Measurements from ENCODE around the gene LRRC28.

Gene LRRC28

DNA sequence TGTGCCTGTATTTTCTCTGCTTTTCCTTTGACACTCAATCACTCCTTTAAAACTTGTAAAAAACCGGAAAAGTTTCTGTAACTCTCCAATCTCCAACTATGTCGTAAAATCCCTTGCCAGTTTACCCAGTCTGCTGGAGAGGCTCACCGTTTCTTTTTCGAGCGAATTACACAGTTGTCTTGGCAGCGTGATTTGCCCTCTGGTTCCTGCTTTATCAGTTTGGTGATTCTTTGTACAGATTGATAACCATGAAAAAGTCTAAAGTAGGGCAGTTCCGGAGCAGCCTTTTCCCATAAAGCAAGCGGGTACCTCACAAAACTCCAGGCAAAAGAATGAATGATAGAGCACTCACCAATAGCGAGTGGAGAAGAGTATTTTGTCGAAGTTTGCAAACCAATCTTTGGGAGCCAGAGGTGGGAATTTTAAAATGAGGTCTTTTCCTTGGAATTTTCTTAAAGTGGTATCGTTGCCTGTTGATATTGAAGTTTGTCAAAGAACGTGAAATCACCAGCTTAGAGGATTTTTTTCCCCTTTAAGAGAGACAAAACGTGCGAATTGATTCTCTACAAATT is 1.9 kb upstream of the LRRC28 start, which contains the start of gene TTC23:
TSS of gene TTC23 (minus strand) at position 312 of the 572 bp plus-strand sequence. CDS start 20,869 bp downstream, outside the sequence.
- peak; percentile 92 for DNase-seq (ENCODE audit: low read depth)

DNA sequence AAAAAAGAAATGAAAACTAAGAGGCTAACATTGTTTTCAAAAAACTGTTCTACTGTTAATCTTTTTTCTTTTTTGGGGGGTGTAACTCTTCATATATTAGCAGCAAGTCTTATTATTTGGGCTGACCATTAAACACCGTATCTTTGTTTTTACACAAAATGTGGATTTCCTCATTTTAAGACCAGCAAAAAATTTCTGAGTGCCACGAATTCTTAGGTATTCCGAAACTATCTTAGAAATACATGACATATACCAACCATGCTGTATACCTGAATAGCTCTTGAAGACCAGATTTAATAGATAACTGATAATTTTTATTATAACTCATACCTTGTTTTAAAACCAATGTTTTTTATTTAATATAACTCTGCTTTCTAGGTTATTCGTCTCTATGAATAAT is 1.3 kb upstream of the LRRC28 start:
- DNase-seq (ENCODE audit: low read depth), result no peak

DNA sequence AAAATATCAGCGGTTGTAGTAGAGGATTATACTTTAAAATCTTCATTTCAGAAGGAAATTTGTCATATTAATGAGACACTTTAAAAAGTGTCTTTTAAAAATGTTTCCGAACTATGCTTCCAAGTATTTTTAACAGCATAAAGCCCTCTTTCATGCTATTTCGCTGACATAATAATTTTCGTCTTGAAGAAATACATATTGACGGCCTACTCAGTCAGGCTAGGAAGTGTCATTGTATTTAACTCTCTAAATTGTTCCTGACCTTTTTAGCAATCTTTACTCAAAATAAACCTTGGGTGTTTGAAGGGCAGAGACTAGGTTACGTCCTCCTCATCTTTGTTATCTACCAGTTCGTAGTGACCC is 806 bp upstream of the LRRC28 start:
- no peak for DNase-seq (ENCODE audit: low read depth)

DNA sequence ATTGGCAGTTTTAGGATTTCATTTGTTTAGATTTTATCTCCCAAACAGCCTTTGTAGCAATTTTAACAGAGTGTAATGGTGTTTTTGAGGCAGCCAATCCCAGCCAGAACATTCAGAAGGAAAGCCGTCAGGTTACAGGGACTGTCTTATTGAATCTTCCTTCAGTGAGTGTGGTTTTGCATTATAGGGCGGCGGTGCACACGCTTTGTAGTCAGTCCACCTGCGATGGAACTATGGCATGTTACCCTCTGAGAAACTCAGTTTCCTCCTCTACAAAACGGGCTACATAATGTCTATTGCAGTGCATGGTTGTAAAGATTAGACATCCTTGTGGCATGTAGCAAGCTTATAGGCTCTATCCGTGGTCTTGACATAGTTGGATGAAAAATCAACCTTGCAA is 1.0 kb downstream of the LRRC28 start:
- DNase-seq (ENCODE audit: low read depth), result no peak

DNA sequence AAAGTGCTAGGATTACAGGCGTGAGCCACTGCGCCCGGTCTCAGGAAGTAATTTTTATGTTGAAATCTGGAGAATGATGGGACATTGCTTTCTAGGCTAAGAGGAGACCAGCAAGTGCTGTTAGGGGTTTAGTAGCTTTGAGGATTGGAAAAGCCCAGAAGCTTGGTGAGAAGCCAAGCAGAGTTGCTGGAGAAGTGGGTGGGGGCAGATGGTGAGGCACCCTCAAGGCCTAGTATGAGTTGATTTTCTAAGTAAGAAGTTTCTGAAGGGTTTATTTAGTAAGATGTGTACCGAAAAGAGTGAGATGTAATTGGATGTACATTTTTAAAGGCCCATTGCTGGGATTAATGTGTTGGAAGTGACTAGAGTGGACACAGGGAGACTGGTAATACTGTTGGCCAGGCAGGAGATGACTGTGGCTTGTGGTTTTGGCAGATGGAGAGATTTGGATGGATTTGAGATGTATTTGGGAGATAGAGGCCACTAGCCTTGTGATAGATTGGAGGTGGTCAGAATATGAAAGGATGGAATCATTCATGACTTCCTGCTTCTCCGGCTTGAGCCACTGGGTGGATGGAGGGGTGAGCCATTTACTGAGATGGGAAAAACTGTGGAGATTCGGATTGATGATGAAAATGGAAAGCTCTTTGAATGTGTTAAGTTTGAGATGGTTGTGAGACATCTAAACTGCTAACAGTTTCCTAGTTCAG is 2.3 kb downstream of the LRRC28 start:
- DNase-seq (ENCODE audit: low read depth), result peak; percentile 82

DNA sequence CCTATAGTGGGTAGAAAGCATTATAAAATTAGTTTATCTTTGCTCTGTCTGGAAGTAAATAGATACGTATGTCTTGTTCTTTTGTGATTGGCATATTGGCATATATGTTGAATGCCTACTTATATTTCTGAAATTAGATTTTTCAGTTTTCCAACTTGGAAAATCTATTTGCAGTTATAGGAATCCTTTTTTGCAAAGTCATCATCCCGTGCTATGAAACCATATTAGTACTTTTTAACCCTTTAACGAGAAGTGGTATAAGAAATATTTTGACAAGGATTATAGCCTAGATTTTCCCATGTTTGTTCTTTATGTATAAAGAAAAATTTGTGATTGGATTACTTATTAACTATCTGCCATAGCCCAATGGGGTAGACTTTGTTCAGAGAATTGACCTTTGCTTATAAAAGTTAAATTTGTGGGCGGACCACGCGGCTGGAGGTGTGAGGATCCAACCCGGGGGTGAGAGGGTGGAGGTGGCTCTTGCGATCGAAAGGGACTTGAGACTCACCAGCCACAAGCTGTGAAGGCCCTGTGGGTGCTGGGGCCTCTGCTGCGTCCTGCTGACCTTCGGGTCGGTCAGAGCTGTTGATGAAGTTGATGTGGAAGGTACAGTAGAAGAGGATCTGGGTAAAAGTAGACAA is 5.9 kb downstream of the LRRC28 start:
- DNase-seq (ENCODE audit: low read depth), result no peak

DNA sequence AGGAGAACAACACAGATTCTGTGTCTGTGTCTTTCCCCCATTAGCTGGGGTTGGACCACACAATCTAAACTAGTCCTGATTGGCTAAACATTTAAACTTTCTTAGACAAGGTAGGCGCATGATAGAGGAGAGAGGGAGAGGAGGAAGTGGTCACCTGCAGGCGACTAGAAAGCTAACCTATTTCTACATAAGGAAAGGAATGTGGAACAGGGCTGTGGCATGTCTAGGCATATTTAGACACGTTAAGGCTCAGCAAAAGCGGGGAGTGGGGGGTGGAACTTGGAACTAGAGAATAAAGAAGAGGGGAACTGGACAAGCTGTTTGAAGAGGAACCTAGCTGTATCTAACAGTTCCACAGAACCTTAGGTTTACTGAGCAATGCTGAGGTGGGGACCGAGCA is 12.8 kb downstream of the LRRC28 start:
- no peak for DNase-seq (ENCODE audit: low read depth)

DNA sequence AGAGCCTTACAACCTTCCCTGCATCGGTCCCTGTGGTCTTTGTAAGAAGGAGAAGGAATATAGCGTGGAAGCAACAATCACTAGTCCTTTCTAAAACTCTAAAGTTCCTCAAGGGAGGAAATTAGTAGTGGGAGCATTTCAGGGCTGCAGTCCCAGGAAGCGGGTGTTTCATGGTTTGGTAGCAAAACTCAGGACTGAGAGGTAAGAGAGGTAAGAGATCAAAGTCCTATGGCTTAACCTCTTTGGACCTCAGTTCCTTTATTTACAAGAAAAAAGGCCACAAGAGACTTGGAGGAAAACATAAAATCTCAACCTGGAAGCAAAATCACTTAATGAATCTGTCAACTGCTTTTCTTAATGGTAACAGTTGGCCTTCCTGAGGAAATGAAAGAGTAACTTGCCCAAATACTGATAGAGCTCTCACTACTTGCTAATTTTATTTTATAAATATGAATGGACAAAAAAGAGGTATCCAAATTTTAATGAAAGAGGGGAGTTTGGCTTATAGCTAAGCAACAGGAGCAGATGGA is 14.3 kb downstream of the LRRC28 start:
- no peak for DNase-seq (ENCODE audit: low read depth)

DNA sequence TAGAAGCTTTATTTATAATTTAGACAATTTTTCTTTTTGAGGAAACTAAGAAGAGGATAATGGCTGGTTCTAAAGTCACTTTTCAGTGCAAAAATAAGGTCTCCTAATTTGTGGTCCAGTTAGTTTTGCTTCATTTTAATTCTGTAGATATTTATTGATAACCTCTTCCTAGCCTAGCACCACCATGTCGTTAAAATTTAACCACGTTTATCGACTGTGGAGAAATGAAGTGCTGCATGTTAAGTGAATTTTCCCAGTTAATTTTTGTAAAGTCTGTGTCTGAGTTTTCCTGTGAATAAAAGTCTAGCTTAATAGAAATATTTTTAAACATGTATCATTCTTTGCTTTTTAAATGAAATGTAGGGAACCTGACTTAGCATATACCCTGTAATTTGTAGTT is 16.7 kb downstream of the LRRC28 start:
- DNase-seq (ENCODE audit: low read depth), result no peak

DNA sequence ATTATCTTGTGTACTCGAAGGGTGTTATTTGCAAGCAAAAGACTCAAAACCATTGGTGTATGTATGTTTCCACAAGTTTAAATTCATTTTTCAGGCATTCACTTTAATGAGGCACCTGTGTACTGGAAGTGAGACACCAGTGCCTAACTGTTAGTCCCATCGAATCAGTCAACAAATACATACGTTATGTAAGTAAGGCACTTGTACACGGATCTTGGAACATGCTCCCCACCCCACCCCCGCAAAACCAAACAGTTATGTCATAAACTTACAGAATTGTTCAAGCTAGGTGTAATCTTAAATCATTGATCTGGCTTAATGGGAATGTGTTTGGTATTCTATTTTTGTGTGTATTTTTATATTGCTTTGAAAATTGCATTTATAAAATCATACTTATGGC is 17.1 kb downstream of the LRRC28 start:
- no peak for DNase-seq (ENCODE audit: low read depth)

DNA sequence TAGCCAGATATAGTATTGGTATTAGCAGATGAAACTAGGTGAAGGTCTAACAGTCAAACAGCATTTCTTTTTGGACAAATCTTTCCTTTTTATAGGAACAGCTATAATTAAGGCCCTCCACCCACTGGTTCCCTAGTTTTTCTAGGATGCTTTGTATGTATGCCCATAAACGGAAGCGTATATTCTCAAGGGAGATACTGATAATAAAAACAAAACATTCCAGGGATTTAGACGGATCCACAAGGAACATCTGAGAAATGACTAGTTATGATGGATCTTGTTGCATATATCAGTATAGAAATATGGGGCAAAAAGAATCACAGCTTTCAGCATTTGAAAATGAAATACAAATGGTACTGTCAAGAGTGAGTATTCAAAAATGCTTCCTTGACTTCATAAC is 22.5 kb downstream of the LRRC28 start:
- DNase-seq (ENCODE audit: low read depth), result no peak

DNA sequence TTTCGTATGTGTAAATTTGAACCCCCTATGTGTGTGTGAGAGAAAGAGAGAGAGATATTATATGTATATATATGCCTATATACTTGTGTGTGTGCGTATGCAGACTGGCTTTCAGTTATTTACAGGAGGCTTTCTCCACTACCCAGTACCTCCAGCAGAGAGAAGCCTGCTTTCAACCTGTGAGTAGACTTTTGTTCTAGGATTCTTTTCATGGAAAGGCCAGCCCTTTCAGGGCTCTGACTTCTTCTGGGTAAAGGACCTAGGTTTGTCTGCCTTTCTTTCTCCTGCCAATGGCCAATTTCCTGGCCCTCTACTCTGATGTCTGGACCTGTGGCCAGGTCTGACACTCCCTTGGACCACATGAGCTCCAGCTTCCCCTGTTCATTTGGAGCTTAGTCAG is 23.8 kb downstream of the LRRC28 start:
- DNase-seq (ENCODE audit: low read depth), result no peak

DNA sequence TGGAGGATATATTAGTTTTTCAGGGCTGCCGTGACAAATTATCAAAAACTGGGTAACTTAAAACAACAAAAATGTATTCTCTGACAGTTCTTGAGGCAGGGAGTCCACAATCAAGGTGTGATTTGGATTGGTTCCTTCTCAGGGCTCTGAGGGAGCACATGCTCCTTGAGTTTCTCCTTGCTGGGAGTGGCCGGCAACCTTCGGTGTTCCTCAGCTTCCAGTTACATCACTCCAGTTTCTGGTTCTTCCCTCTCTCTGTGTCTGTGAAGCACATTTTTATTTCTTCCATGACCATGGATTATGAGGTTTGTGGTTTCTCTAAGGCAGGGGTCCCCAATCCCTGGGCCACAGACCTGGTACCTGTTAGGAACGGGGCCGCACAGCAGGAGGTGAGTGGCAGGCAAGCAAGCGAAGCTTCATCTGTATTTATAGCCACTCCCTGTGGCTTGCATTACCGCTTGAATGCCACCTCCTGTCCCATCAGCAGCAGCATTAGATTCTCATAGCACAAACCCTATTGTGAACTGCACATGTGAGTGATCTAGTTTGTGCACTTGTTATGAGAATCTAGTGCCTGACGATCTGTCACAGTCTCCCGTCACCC is 24.3 kb downstream of the LRRC28 start:
- no peak for DNase-seq (ENCODE audit: low read depth)

DNA sequence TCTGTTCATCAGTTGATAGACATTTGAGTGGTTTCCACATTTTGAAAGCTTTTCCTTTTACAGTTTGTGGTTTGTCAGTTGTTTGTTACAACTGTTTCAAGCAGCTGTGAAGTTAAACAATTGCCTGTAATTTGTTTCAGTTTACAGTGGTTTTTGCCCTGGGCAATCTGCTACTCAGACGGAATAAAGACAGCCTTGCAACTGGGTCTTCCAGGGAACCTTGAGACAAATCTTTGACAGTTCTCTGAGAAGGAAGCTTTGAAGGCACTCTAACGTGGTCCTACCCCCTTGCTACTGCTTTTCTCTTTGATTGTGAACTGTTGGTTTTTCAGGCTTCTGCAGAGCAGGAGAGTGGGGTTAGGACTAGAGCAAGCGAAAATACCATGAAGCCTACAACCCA is 28.0 kb downstream of the LRRC28 start:
- no peak for DNase-seq (ENCODE audit: low read depth)

DNA sequence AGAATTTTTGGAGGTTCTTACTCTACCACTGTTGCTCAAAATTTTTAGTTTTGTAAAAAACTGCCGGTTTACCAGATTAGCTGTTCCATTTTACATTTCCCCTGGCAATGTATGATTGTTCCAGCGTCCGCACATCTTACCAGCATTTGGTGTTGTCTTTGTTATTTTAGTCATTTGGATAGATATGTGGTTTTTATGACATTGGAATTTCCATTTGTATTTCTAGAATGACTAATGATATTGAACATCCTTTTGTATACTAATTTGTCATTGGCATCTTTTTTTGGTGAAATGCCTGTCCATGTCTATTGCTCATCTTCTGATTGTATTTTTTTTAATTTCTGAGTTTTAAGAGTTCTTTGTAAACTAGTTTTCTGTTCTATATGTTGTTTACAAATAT is 28.5 kb downstream of the LRRC28 start:
- no peak for DNase-seq (ENCODE audit: low read depth)

DNA sequence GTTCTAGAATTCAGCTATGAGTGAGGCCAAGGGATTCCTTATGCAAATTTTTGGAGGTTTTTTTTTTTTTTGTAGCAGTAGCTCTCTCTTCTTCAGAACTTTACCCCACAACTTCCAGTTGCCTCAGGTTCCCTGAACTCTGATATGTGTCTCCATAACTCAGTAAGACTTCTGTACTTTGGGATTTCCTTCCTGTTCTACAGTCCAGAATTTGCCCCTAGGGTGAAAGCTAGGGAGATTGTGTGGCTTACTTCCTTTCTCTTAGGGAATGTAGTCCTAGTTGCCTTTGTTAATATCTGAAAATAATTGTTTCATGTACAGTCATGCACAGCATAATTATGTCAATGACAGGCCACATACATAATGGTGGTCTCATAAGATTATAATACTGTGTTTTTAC is 30.8 kb downstream of the LRRC28 start:
- no peak for DNase-seq (ENCODE audit: low read depth)

DNA sequence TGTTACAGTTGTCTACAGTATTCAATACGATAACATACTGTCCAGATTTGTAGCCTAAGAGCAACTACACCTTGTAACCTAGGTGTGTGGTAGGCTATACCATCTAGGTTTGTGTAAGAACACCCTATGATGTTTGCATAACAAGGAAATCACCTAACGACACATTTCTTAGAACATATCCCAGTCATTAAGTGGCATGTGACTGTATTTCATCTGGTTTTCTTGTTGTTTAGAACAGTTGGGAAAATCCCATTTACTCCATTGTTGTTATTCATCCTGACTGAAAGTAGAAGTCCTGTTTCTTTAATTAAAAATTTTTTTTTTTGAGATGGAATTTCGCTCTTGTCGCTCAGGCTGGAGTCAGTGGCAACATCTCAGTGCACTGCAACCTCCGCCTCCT is 31.3 kb downstream of the LRRC28 start:
- no peak for DNase-seq (ENCODE audit: low read depth)

DNA sequence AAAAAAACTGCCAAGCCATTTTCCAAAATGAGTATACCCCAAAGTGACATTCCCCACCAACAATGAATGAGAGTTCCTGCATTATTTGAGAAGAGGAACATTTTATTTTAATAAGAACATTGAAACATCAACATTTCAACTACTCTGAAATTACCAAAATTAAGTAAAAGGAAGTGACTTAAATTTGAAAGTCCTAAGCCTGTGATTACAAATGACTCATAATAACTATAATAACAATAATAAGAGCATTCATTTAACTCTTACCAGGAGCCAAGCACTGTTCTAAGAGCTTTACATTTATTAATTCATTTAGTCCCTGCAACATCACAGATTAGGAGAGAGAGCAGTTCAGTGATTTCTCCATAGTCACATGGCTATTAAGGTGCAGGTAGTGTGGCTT is 32.4 kb downstream of the LRRC28 start:
- no peak for DNase-seq (ENCODE audit: low read depth)

DNA sequence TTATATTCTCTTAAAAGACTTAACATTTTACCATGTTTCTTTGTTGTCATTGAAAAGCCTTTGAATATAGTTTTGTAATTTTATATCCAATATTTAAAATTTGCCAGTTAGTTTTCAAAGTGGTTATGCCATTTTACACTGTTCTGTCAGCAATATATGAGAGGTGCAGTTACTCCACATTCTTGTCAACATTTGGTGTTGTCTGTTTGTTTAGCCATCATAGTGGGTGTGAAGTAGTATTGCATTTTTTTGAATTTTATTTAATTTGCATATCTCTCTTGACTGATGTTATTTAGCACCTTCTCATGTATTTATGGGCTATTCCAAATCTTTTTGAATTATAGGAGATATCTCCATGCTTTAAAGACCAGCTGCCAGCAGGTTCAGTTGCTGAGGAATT is 40.4 kb downstream of the LRRC28 start:
- no peak for DNase-seq (ENCODE audit: low read depth)

DNA sequence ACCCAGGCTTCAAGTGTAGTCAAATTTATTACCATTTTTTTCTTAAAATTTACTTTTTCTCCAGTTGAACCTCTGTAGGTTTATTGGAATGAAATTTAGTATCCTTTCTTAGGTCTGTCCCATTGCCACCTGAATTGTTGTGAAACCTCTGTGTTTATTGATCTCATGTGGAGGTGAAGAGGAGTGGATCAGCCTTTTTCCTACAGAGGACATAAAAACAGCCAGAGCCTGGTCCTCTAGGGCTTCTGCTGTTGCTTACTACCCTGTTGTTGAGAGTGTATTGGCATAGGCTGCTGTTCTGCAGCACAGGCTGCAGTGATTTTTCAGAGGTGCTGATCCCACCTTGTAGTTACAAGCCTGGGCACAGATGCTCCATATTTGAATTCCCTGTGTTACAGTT is 44.6 kb downstream of the LRRC28 start:
- DNase-seq (ENCODE audit: low read depth), result no peak

DNA sequence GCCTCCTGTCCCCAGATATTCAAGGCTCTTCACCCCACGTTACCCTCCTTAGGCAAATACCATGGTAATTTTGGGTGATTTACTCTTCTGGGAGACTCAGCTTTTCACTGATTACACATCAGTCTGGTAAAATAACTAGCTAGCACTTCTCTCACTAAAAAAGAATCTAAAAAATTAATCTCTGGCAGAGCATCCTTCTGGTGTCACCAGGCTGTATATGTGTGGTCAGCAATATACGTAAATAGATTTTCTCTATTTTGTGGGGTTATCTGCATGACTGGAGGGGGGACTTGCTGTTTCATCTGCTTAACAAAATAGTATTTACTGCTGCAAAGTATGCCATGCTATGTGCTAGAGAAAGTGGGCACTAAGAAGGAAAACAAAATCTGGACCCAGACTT is 45.1 kb downstream of the LRRC28 start:
- no peak for DNase-seq (ENCODE audit: low read depth)

DNA sequence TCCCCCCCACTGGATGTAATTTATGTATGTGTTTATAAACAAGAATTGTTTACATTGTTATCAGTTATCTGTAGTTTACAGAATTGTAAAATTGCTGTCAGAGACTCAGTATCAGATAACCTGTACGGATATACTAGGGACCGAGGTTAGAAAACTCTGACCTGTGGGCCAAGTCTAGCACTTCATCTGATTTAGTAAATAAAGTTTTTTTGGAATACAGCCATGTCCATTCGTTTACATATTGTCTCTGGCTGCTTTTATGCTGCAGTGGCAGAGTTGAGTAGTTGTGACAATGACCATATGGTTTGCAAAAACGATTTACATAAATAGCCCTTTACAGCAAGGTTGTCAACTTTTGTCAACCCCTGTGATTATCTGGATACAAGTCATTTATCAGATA is 52.6 kb downstream of the LRRC28 start:
- no peak for DNase-seq (ENCODE audit: low read depth)

All from amniotic epithelial cell (primary cell).